Pons (tissue), 1 donor: ENCODE data around the gene GON7.
"Not testable (repeated sequence)": the region's sequence is repeated elsewhere in the genome, so short reads cannot be mapped to it uniquely, and the experiment has no call there.

ENCODE experiments used
- DNase-seq: peaks from one replicate; pipeline ENCODE4 v3.0.0-alpha.2; 2016; ENCODE audit warnings: low spot score

GON7 gene

DNA sequence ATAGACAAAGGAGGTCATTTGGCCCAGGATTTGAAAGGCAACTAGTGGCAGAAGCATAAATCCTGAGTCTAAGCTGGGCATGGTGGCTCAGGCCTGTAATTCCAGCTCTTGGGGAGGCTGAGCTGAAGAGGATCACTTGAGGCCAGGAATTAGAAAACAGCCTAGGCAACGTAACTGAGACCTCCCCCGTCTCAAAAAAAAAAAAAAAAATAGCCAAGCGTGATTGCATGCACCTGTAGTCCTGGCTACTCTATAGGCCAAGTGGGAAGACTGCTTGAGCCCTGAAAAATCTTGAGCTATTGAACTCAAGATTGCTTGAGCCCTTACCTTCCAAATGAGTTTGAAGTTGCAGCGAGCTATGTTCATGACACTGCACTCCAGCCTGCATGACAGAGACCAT, 7.8 kb downstream of the GON7 start:
- no peak for DNase-seq

DNA sequence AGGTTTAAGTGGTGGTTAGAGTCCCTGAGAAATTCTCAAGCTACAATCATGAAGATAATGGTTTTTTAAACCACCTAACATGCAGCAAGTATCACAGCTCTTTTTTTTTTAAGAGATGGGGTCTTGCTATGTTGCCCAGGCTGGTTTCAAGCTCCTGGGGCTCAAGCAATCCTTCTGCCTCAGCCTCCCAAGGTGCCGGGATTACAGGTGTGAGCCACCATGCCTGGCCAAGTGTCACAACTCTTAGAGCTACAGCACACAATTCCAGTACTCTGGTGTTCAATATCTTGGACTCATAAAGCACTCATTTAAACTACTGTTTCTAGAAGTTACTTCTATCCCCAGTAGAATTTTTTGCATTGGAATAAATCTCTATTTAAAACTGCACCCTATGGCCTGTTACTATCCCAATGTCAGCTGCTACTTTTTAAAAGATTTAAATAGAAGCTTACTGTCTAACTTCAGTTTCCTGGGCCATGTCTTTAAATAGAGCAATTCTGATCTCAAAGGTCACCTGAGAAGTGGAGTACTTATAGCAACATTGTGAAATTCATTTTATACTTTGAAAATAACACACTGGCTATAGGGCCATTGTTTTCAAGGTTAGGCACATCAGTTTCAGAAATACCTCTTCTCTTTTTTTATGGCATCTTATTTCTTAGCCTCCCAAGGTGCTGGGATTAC, 11.4 kb downstream of the GON7 start:
- no peak for DNase-seq

DNA sequence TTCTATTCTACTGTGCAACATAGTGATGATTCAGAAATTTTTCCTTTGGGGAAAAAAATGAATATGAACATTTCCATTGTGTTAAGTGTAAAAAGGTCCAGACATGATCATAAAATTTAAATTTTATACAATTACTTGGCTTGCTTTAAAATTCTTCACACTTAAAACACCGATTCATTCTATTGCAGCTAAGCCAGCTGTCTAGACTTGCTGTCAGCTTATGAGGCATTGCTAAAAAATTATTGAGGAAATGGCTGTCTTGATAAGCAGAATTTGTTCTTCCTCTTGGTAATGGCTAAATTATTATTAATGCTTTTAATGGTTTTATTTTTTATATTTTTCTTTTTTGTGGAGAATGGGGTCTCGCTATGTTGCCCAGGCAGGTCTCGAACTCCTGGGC, 19.9 kb downstream of the GON7 start:
- no peak for DNase-seq

DNA sequence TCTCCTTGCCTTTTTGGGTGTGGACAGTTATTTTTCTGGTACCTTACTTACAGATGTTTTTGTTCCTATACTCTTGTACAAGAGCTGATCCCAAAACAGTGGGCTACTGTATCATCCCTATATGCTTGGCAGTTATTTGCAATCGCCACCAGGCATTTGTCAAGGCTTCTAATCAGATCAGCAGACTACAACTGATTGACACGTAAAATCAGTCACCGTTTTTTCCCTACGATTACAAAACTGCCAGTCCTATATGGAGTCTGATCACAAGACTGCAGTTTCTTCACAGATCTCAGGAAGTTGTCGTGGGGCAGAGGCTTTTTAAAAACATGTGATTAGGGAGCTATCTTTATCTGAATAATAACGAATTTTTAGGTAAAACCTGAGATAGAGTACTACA, 20.4 kb downstream of the GON7 start:
- DNase-seq = no peak

DNA sequence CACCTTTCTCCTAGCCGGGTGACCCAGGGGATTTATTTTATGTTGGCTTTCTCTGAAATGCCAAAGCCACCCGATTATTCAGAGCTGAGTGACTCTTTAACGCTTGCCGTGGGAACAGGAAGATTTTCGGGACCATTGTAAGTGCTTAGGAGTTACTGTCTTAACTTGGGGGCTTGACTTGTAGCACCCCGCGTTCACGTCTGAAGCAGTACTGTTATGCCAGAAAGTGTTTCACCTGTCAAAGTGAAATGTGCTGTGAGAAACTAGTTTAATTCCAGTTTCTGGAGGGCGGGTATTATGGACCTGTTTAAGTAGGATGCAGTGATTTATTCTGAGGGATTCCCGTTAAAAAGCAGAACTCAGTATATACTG, 21.5 kb downstream of the GON7 start:
- DNase-seq = peak; percentile 48

DNA sequence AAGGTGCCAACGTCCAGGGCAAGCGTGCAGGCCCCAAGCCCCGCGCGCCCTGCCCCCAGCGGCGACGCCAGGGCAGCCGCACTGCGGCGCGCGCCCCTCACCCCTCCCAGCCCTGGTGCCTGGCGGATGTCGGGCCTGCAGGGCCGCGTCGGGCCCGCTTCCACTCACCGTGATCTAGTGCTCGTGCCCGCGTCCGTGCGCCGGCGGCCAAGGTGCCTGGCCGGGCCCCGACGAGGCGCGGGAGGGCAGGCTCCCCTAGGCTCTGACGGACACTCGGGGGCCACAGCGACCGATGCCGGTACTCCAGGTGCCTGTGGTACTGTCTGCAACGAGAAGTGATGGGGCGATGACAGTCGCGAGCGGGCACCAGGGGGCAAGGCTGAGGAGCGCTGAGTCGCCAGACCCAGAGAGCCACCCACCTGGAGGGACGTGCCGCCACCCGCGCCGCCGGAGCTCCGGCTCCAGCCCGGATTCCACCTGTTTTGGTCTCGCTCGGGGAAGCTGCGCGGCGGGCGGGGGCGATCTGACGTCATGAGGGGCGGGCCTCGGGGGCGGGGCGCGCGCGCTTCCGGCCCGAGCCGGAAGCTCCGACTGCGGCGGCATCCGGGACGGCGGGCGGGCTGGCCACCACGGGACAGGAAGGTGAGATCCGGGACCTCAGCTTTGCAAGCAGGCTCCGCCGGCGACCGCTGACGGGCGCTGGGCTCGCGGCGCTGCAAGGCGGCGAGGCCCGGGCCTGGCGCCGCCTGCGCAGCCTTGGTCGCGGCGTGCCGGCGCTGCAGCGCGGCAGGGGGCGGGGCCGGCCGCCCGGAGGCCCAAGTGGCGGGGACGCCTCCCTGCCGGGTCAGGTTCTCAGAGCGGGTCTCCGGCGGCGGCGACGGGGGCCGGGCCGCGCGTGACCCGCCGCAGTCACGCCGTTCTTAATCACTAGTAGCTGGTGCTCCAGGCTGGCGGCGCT, 22.2 kb downstream of the GON7 start, which contains the start of the genes LYSET and MOAP1:
Gene LYSET (plus strand): TSS at position 927 of the 958 bp plus-strand sequence. CDS start 89 bp downstream, outside the sequence.
Gene MOAP1 (minus strand): TSS at position 507 of the 958 bp plus-strand sequence. CDS start 655 bp downstream, outside the sequence.
- DNase-seq = peak; percentile 69

DNA sequence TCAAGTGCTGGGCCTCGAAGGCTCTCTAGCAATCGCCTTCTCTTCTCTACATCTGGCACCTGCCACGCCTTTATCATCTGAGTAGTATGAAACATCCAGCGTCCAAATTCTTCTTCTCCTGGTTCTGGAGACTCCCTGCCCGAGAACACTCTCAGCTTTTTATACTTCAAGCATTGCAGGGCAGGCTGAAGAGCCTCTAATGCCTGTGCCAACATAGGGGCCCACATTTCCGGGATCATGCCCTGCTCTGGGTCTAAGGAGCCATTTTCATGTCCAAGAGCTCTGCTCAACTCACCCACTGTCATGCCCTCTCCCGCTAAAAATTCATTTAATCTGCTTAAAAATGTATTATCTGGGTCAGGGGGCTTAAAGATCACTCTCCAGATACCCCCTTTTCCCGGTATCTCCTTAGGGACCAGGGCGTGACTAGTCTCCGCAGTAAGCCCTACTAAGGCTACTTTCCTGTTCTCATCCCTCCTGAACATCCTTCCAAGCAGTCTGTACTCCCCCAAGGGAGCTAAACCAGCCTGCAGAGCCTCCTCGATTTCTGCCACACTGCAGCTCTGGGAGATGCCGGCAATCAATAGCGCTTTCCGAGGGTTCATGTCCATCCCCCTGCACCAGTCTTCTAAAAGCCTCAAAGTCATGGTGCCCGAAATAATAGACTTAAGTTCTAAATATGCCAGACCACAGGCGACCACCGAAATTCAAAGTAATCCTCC, 23.1 kb downstream of the GON7 start:
- DNase-seq = no peak

DNA sequence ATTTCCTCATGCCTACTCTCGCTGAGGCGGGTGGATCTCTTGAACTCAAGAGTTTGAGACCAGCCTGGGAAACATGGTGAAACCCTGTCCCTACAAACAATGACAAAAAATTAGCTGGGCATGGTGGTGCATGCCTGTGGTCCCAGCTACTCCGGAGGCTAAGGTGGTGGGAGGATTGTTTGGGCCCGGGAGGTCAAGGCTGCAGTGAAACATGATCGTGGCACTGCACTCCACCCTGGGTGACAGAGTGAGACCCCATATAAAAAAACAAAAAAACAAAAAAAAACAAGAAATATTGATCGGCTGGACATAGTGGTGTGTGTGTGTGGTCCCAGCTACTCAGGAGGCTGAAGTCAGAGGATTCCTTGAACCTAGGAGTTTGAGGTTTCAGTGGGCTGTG, 31.4 kb downstream of the GON7 start:
- no peak for DNase-seq

DNA sequence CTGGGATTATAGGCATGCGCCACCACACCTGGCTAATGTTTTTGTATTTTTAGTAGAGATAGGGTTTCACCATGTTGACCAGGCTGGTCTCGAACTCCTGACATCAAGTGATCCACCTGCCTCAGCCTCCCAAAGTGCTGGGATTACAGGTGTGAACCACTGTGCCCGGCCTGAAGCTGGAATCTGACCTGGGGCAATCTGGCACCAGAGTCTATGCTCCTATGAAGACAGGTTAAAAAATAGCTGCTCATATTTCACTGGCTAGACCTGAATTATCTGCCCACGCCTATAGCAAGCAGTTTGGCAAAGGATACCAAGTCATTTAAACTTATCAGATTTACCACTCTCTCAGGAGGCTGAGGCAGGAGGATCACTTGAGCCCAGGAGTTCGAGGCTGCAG, 32.1 kb downstream of the GON7 start:
- DNase-seq = not testable (repeated sequence)

DNA sequence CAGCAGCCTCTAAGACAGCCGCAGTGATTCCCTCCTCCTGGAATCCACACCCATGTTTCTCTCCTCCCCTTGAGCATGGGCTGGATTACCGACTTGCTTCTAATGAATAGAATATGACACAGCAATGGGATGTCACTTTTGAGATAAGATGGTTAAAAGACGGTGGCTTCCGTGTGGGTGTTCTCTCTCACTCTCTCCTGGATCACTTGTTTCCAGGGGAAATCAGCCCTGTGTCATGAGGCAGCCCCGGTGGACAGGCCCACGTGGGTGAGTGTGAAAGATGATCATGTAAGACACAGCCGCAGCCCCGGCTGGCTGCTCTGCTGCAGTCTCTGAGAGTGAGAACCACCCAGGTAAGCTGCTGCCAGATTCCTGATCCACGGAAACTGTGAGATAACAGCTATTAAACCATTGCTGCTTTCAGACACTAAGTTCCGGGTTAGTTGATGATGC, 32.9 kb downstream of the GON7 start:
- no peak for DNase-seq

DNA sequence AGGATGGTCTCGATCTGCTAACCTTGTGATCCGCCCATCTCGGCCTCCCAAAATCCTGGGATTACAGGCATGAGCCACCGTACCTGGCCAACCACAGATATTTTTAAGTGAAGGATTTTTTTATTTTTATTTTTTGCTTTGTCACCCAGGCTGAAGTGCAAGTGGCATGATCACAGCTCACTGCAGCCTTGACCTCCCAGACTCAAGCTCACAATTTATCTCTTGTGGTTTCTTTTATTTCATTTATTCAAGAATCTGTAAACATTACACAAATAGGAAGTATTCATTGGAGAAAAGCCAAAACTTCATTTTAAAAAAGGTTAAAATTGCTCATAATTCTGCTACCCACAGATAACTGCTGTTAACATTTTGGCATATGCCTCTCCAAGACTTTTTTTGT, 35.5 kb downstream of the GON7 start:
- DNase-seq = no peak

DNA sequence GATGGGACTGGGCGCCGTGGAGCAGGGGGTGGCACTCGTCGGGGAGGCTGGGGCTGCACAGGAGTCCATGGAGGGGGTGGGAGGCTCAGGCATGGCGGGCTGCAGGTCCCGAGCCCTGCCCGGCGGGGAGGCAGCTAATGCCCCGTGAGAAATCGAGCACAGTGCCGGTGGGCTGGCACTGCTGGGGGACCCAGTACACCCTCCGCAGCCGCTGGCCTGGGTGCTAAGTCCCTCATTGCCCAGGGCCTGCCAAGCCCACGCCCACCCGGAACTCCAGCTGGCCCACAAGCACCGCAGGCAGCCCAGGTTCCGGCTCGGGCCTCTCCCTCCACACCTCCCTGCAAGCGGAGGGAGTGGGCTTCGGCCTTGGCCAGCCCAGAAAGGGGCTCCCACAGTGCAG, 36.7 kb downstream of the GON7 start:
- DNase-seq = not testable (repeated sequence)

DNA sequence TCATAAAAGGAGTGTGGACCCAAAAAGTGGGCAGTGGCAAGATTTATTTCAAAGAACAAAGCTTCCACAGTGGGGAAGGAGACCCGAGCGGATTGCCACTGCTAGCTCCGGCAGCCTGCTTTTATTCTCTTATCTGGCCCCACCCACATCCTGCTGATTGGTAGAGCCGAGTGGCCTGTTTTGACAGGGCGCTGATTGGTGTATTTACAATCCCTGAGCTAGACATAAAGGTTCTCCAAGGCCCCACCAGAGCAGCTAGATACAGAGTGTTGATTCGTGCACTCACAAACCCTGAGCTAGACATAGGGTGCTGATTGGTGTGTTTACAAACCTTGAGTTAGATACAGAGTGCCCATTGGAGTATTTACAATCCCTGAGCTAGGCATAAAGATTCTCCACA, 37.2 kb downstream of the GON7 start:
- DNase-seq = not testable (repeated sequence)

DNA sequence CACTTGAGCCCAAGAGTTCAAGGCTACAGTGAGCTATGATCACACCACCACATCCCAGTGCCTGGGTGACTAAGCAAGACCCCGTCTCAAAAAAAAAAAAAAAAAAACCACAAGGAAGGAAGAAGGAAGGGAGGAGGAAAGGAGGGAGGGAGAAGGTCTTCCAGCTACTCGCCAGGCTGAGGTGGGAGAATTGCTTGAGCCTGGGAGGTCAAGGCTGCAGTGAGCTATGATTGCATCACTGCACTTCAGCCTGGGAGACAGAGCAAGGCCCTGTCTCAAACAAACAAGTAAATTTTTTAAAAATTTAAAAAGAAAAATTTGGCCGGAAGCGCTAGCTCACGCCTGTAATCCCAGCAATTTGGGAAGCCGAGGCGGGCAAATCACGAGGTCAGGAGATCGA, 38.3 kb downstream of the GON7 start:
- not testable (repeated sequence) for DNase-seq

DNA sequence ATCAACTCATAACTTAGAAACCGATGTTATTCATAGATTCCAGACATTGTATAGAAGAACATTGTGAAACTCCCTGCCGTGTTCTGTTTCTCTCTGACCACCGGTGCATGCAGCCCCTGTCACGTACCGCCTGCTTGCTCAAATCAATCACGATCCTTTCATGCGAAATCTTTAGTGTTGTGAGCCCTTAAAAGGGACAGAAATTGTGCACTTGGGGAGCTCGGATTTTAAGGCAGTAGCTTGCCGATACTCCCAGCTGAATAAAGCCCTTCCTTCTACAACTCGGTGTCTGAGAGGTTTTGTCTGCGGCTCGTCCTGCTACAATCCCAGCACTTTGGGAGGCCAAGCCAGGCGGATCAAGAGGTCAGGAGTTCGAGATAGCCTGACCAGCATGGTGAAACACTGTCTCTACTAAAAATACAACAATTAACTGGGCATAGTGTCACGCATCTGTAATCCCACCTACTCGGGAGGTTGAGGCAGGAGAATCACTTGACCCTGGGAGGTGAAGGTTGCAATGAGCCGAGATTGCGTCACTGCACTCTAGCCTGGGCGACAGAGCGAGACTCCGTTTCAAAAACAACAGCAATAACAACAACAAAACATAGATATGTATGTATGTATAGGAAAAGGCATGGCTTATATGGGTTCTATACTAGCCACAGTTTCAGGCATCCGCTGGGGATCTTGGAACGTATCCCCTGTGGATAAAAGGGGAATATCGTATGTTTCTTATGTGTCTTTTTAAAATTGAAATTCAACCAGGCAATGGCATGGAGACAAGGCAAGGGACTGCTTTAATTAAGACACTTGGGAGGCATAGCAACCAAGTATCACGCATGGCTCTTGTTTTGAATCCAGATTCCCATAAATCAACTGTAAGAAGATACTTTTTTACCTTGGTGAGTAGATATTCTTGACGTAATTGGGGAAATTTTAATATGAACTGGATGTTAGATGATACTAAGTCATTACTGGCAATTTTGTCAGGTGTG, 41.3 kb downstream of the GON7 start:
- not testable (repeated sequence) for DNase-seq

DNA sequence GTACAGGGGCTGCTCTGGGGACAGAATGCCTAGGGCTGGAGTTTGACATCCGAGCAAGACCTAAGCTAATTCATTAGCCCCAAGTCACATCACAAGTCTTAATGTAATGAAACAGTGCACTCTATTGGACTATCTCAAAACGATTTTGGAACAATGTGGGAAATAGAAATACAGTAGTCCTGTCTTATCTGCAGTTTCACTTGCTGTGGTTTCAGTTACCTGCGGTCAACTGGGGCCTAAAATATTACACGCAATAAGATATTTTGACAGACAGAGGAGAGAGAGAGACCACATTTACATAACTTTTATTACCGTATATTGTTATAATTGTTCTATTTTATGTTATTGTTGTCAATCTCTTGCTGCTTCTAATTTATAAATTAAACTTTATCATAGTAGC, 43.3 kb downstream of the GON7 start:
- no peak for DNase-seq

DNA sequence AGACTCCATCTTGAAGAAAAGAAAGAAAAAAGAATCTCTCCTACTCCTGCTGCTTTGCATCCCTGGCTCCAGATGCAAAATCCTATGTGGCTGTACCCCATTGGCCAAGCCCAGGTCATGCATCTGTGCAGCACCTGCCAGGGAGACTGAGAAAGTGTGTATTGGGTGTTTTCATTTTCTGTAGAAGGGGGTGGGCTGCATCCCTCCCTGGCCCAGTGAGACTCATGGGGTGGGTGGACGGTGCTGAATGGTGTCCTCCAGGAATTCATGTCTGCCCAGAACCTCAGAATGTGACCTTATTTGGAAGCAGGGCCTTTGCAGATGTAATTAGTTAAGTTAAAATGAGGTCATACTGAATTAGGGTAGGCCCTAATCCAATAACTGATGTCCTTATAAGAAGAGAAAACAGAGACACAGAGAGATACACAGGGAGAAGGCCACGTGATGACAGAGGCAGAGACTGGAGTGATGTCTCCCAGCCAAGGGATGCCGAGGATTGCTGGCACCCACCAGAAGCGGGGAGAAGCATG, 45.4 kb downstream of the GON7 start:
- no peak for DNase-seq

DNA sequence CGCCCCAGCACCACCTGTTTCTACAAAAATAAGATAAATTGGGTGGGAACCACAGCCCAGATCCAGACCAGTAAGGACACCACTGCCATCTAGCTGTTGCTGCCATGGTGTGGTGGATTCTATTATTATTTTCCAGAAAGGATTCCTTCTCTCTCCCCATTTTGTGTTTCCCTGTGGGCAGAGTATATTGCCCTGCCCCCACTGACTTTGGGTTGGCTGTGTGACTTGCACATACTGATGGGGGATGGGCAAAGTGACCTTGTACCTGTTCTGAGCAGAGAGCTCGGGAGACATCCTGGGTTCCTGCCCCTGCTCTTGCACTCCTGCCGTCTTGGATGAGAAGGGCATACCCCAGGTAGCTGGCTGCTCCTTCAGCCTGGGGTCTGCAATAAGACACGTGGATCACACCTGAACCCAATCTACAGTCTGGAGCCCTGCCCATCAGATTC, 46.5 kb downstream of the GON7 start:
- no peak for DNase-seq

DNA sequence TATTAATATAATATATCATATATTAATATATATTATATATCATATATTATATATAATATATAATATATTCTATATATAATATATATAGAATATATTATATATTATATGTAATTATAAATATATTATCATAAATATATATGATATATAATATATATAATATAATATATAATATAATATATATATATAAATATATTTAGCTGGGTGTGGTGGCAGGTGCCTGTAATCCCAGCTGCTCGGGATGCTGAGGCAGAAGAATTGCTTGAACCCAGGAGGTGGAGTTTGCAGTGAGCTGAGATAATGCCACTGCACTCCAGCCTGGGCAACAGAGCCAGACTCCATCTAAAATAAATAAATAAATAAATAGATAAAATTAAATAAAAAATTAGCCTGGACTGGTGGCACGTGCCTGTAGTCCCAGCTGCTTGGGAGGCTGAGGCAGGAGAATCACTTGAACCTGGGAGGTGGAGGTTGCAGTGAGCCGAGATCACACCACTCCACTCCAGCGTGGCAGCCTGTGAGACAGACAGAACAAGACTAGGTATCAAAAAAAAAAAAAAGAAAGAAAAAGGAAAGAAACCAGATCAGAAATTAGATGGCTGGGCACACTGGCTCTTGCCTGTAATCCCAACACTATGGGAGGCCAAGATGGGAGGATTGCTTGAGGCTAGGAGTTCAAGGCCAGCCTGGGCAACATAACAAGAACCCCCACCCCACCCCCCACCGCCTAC, 47.1 kb downstream of the GON7 start:
- not testable (repeated sequence) for DNase-seq

DNA sequence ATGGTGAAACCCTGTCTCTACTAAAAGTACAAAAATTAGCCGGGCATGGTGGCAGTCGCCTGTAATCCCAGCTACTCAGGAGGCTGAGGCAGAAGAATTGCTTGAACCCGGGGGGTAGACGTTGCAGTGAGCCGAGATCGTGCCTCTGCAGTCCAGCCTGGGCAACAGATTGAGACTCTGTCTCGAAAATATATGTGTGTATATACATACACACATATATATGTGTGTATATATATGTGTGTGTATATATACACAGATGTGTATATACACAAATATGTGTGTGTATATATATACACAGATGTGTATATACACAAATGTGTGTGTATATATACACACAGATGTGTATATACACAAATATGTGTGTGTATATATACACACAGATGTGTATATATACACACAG, 48.5 kb downstream of the GON7 start:
- DNase-seq = not testable (repeated sequence)
